ENCODE results near the gene PSMB1.
"Not testable (repeated sequence)": the region's sequence is repeated elsewhere in the genome, so short reads cannot be mapped to it uniquely, and the experiment has no call there.

The PSMB1 gene

DNA sequence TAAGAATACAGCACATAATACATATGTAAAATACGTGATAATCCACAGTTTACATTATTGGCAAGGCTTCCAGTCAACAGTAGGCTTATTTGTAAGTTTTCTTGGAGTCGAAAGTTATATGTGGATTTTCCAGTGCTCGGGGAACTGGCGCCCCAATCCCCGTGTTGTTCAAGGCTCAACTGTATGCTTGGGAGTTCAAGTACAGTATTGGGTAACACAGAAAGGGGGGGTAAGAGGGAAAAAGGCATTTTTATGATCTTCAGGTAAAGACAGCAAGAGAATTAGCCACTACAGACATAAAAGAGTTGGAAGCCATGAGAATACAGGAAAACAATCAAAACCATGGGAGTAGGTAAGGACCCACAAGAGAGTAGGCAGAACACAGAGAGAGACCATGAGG, 16.4 kb downstream of the PSMB1 start:
- no peak for DNase-seq (ENCODE audit: extremely low read depth in 1 of 2, low read depth in 1 of 2)

DNA sequence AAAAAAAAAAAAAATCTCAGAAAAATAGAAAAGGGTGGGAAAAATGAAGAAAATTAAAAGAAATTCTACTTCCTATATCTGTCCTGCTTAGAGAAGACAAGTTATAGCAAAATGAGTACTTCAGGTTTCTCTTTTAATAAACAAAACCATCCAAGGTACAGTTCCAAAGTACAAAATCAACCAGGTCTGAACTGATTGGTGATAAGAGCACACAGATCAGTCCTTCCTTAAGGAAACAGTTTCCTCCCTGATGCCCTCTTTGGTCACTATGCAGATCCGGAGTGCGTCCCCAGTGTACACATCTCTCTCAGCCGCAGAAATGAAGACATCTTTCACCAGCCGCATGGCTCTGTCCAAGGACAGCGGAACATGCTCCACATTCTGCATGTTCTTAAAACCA, 18.1 kb downstream of the PSMB1 start:
- no peak for DNase-seq (ENCODE audit: extremely low read depth in 1 of 2, low read depth in 1 of 2)

GRCh38 chr6:170533792-170534191, 19.3 kb downstream of the PSMB1 start:
- DNase-seq (ENCODE audit: extremely low read depth in 1 of 2, low read depth in 1 of 2): no peak

DNA sequence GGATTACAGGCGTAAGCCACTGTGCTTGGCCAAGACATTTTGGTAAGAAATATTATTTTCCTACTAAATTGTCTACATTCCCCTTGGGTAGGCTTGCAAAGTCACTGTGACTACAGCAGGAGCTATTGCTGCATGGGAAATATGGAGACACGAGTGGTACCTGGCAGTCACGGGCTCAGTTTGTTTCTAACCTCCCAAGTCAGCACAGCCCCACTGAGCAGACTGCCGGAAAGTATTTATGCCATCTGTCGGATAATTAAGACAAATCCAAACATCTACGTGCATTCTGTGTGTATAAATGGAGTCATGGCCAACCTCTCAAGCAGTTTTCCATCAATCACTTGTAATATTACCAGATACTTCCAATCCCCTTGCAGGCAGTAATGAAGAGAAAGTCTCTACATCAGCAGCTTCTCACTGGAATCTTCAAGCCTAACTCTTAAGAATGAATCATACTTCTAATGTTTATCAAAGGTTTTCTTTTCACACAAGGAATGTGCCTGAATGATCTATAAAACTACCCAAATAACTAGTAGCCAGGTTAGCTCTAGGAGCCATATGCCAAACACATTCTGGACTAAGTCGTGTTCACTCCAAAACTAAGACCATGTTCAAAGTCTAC, 20.1 kb downstream of the PSMB1 start:
- no peak for DNase-seq (ENCODE audit: extremely low read depth in 1 of 2, low read depth in 1 of 2)

DNA sequence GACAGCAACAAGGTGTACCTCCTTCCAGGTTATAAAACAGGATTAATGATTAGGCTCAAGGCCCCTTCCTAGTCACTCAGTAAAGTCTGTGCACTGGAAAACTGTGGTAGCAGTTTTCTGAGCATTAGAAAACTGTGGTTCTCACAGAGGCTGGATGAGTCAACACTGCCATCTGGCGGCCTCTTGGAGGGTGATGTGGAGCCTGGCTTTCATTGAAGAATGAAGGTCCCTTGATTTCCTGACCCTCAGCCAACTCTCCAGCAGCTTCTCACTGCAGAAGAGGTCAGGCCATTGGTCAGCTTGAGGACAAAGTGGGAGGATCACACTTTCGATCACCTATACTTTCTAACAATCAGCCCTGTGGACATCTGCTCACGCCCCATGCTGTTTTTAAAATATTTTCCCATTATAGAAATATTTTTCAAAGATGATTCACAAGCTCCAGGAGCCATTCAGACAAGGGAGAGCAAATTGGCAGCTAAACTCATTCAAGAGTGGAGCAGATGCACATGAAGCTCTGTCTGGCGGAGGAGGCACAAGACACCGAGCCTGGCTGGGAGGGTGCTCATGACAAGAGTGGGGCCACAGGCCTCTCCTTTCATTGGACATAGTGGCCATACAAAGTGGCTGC, 23.2 kb downstream of the PSMB1 start:
- peak in 1 of 2 donors; percentile 35 for DNase-seq (ENCODE audit: extremely low read depth in 1 of 2, low read depth in 1 of 2)

- DNase-seq (ENCODE audit: extremely low read depth in 1 of 2, low read depth in 1 of 2): not testable (repeated sequence)
Measured at GRCh38 chr6:170527995-170528394, 25.1 kb downstream of the PSMB1 start.

GRCh38 chr6:170525795-170526194, 27.3 kb downstream of the PSMB1 start:
- DNase-seq (ENCODE audit: extremely low read depth in 1 of 2, low read depth in 1 of 2): no peak

DNA sequence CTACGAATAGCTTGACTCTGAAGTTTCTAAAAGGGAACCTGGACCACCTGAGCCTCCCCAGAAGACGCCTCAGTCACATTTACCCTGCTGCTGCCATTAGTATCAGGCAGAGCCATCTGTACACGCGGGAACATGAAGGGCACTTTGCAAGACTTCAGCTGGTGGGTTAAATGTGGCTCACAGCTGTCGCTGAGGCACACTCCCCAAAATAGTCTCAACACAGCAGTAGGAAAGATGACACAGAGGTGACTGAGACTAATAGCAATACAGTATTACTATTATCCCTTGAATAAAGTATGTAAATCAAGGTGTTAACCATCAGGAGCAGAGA, 29.0 kb downstream of the PSMB1 start:
- DNase-seq (ENCODE audit: extremely low read depth in 1 of 2, low read depth in 1 of 2): no peak

GRCh38 chr6:170523256-170524171, 29.6 kb downstream of the PSMB1 start:
- DNase-seq (ENCODE audit: extremely low read depth in 1 of 2, low read depth in 1 of 2): no peak

- no peak for DNase-seq (ENCODE audit: extremely low read depth in 1 of 2, low read depth in 1 of 2)
Measured at GRCh38 chr6:170522565-170523183, 30.4 kb downstream of the PSMB1 start.

GRCh38 chr6:170516783-170517616, 36.1 kb downstream of the PSMB1 start:
- peak in 1 of 2 donors; percentile 9 for DNase-seq (ENCODE audit: extremely low read depth in 1 of 2, low read depth in 1 of 2)

DNA sequence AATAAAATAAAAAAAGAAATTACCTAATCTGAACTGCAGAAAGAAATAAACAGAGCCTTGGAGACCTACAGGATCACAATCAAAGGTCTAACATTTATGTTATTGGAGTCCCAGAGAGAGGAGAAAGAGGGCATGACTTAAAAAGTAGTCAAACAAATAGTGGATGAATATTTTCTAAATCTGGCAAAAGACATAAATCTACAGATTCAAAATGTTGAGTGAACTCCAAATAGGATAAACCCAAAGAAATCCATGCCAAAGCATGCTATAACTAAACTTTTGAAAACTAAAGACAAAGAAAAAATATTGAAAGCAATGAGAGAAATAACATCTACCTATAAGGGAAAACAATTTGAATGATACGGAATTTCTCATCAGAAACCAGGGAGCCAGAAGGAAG, 38.2 kb downstream of the PSMB1 start:
- no peak for DNase-seq (ENCODE audit: extremely low read depth in 1 of 2, low read depth in 1 of 2)

DNA sequence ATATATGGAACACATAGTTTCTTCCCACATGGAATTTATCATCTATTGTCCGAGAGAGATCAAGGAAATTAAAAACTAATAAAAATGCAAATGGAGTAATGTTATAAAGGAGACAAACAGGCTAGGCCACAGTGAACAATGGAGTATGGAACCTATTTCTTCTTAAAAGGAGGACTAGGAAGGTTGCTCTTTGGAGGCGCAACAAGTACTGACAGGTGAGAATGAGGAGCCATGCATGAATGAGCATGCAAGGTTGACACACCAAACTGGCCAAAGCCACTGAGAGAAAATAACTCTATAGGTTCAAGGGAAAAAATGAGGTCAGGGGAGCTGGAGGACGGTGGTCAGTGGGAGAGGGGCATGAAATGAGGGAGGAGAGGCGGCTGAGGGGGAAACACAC, 40.9 kb downstream of the PSMB1 start:
- DNase-seq (ENCODE audit: extremely low read depth in 1 of 2, low read depth in 1 of 2): no peak

GRCh38 chr6:170510631-170511030, 42.5 kb downstream of the PSMB1 start:
- DNase-seq (ENCODE audit: extremely low read depth in 1 of 2, low read depth in 1 of 2): no peak

DNA sequence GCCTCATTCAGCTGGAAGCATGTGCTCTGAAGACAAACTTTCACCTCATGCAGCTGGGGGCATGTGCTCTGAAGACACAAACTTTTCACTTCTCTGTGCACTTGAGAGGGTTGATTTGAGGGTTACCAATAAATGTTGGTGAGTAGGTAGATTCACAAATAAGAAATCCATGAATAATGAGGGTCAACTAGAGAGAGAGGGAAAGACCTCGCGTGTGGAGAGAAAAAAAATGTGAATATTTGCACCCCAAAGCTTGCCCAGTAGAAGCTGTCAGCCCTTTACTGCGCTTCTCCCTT, 43.4 kb downstream of the PSMB1 start:
- no peak for DNase-seq (ENCODE audit: extremely low read depth in 1 of 2, low read depth in 1 of 2)

DNA sequence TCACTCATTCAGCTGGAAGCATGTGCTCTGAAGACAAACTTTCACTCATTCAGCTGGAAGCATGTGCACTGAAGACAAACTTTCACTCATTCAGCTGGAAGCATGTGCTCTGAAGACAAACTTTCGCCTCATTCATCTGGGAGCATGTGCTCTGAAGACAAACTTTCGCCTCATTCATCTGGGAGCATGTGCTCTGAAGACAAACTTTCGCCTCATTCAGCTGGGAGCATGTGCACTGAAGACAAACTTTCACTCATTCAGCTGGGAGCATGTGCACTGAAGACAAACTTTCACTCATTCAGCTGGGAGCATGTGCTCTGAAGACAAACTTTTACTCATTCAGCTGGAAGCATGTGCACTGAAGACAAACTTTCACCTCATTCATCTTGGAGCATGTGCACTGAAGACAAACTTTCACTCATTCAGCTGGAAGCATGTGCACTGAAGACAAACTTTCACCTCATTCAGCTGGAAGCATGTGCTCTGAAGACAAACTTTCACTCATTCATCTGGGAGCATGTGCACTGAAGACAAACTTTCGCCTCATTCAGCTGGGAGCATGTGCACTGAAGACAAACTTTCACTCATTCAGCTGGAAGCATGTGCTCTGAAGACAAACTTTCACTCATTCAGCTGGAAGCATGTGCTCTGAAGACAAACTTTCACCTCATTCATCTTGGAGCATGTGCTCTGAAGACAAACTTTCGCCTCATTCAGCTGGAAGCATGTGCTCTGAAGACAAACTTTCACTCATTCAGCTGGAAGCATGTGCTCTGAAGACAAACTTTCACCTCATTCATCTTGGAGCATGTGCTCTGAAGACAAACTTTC, 44.0 kb downstream of the PSMB1 start:
- DNase-seq (ENCODE audit: extremely low read depth in 1 of 2, low read depth in 1 of 2): not testable (repeated sequence)

DNA sequence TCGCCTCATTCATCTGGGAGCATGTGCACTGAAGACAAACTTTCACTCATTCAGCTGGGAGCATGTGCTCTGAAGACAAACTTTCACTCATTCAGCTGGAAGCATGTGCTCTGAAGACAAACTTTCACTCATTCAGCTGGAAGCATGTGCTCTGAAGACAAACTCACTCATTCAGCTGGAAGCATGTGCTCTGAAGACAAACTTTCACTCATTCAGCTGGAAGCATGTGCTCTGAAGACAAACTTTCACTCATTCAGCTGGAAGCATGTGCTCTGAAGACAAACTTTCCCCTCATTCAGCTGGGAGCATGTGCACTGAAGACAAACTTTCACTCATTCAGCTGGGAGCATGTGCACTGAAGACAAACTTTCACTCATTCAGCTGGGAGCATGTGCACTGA, 44.8 kb downstream of the PSMB1 start:
- DNase-seq (ENCODE audit: extremely low read depth in 1 of 2, low read depth in 1 of 2): not testable (repeated sequence)

- not testable (repeated sequence) for DNase-seq (ENCODE audit: extremely low read depth in 1 of 2, low read depth in 1 of 2)
Measured at GRCh38 chr6:170507728-170508127, 45.4 kb downstream of the PSMB1 start.

GRCh38 chr6:170506446-170506845, 46.7 kb downstream of the PSMB1 start:
- no peak for DNase-seq (ENCODE audit: extremely low read depth in 1 of 2, low read depth in 1 of 2)

- DNase-seq (ENCODE audit: extremely low read depth in 1 of 2, low read depth in 1 of 2): no peak
Measured at GRCh38 chr6:170505306-170505705, 47.8 kb downstream of the PSMB1 start.

All from stimulated activated CD8-positive, alpha-beta memory T cell treated with anti-CD3 and anti-CD28 coated beads, Interleukin-7, amount 100 ng/mL, for 48 hours (primary cell).